Small intestine (tissue), 7 donors: ENCODE measurements around the gene KRTAP10-5. TPM values are rescaled to one million over a fixed set of nuclear protein-coding genes. Genes with fewer than 3 reads are reported as not detected.

Experiments
- DNase-seq, 2 donors: peaks; one replicate each; pipeline versions ENCODE4 v3.0.0 to v3.0.0-alpha.2; 2013
- FAIRE-seq: peaks from 2 replicates; lab custom pipeline; 2012; peaks lifted over from hg19 to GRCh38; lab: Jason Lieb, UNC
- H3K27ac ChIP-seq, 3 donors: one replicate each; pipeline ENCODE4 v1.5.1; 2013; ENCODE audit warnings: low read length in 2 of 3, mild to moderate bottlenecking in 2 of 3, control low read depth in 1 of 3, inconsistent platforms in 1 of 3, low read depth in 1 of 3, moderate library complexity in 1 of 3
- H3K27me3 ChIP-seq, 3 donors: one replicate each; pipeline ENCODE4 v1.6.1; 2013; ENCODE audit warnings: low read length in 3 of 3, inconsistent platforms in 1 of 3; ENCODE audit not compliant: control insufficient read depth in 3 of 3, insufficient read depth in 3 of 3
- H3K36me3 ChIP-seq, 3 donors: one replicate each; pipeline ENCODE4 v1.6.1; 2013; ENCODE audit warnings: low read length in 3 of 3, inconsistent platforms in 1 of 3, low read depth in 1 of 3, mild to moderate bottlenecking in 1 of 3, moderate library complexity in 1 of 3; ENCODE audit not compliant: control insufficient read depth in 3 of 3, insufficient read depth in 2 of 3
- H3K4me1 ChIP-seq, 3 donors: one replicate each; pipeline ENCODE4 v1.6.1; 2013; ENCODE audit warnings: low read length in 2 of 3, inconsistent platforms in 1 of 3, low read depth in 1 of 3, mild to moderate bottlenecking in 1 of 3, moderate library complexity in 1 of 3; ENCODE audit not compliant: control insufficient read depth in 3 of 3, insufficient read depth in 2 of 3
- H3K4me3 ChIP-seq, 3 donors: one replicate each; pipeline ENCODE4 v1.5.1; 2013; ENCODE audit warnings: low read length in 3 of 3, control low read depth in 1 of 3, inconsistent platforms in 1 of 3, low read depth in 1 of 3, mild to moderate bottlenecking in 1 of 3, moderate library complexity in 1 of 3
- H3K9me3 ChIP-seq, 2 donors: one replicate each; pipeline ENCODE4 v1.6.1; 2013; ENCODE audit warnings: low read depth in 1 of 2, low read length in 1 of 2; ENCODE audit not compliant: control insufficient read depth in 2 of 2, insufficient read depth in 1 of 2
- WGBS, 3 donors: extraction: QIAGEN DNeasy Blood & Tissue Kit; methylation state at CpG; one replicate each; pipeline ENCODE4 v1.1.7; 2013; 5-methylcytosine and 5-hydroxymethylcytosine counted together
- polyA plus RNA-seq, 4 donors: library from polyadenylated mRNA; stranded (reverse) in 3 of 4; unstranded in 1 of 4; fragments of 200-250 nt in 3 of 4; fragments of 120-200 nt in 1 of 4; gene quantifications; one replicate each; pipeline versions ENCODE4 v1.2.1 to v1.2.3, GENCODE V29; 2013
- donor health status: healthy with polysubstance abuse.
- donor health status: control.
- donor health status: control.
- donor health status: Bipolar disorder and iron deficiency.
- donor health status: healthy.

KRTAP10-5 gene
- polyA plus RNA-seq, 4 donors: not detected

DNA sequence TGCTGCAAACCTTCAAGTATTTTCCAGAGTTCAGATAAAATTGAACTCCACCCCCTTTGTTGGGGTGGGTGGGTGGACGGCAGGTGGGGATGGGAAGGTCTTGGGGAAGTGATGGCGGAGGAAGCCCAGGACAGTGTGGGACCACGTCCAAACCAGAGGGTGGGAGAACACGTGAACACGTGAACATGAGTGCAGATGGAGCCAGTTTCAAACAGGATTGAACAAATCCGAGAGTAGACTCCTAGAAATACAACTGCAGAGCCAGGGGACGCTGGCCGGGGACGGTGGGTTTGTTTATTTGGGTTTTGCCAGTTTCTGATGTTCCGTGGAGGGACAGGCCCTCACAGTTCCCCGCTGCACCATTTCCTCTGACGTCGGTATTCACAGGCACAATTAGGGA is 32.0 kb downstream of the KRTAP10-5 start:
- Histone ChIP-seq H3K4me3 (no peak overlapping the region), H3K9me3 (peaks cover 0 to 3% of the 10 kb centered on the region in 2 donors), H3K4me1 (no peaks in the 10 kb centered on the region), H3K27ac (no peak overlapping the region), H3K36me3 (no peaks in the 10 kb centered on the region), H3K27me3 (peaks cover 0 to 2% (median 0%) of the 10 kb centered on the region in 3 donors)
- DNase-seq: no peak
- FAIRE-seq: no peak
- WGBS, 3 donors: 73 to 77% (median 74%) methylated on average over 13 of the region's 13 CpGs

DNA sequence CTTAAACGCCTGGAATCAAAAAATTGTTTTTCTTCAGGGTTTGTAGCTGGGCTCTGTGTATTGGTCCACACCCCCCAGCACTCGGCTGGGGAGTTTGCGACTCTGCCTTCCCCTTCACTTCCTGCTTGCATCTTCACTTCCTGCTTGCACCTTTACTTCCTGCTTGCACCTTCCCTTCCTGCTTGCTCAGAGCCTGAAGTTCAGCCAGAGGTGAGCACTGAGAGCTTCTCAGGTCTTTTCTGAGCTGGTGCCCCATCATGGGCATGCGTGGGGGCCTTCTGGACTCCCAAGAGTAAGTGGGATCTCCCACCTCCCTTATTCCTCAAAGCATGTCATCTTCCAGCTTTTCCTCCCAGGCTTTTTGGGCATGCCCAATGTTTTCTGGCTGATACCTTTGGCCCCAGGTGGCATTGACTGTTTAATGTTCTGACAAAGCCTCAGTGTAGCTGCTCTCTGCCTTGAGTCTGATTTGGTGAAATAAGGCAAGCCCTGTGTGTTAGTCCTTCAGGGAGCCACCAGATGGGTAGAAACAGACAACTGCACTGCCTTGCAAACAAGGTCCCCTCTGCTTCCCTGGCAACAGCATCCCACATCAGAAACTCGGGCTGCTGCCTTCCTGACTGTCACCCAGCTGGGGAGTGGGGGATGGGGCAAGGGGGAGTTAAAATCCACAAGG is 32.6 kb downstream of the KRTAP10-5 start:
- Histone ChIP-seq H3K4me1 (no peaks in the 10 kb centered on the region), H3K9me3 (peaks cover 0 to 3% of the 10 kb centered on the region in 2 donors), H3K4me3 (no peak overlapping the region), H3K27me3 (peaks cover 0 to 2% (median 0%) of the 10 kb centered on the region in 3 donors), H3K27ac (peak overlapping the region in 1 of 3 donors; percentile 27), H3K36me3 (no peaks in the 10 kb centered on the region)
- no peak for FAIRE-seq
- WGBS, 3 donors: 46 to 55% (median 48%) methylated on average over 5 of the region's 5 CpGs
- DNase-seq: peak in 1 of 2 donors; percentile 30

DNA sequence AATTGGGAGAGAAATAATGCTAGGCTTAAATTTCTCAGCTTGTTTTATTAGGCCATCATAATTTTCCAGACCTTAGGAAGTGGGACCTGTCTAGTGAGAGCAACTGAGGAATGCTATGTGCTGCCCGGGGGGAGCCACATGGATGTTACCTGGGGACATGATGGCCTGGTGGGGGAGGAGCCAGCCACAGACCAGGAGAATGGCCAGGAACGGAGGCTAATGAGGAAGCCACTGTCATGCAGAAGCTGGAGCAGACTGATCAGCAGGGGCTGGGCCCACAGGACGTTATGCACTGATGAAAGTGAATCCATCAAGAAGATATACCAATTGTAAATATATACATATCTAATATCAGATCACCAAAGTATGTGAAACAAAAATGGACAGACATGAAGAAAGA is 35.8 kb downstream of the KRTAP10-5 start:
- no peak overlapping the region for H3K27ac ChIP-seq
- H3K9me3 ChIP-seq: peaks cover 0 to 7% of the 10 kb centered on the region in 2 donors
- no peaks in the 10 kb centered on the region for H3K4me1 ChIP-seq
- WGBS, 3 donors: 70 to 75% (median 71%) methylated on average over 3 of the region's 3 CpGs
- no peak for DNase-seq
- H3K36me3 ChIP-seq: no peaks in the 10 kb centered on the region
- H3K4me3 ChIP-seq: no peak overlapping the region
- FAIRE-seq: no peak
- H3K27me3 ChIP-seq: peaks cover 0 to 2% (median 0%) of the 10 kb centered on the region in 3 donors

DNA sequence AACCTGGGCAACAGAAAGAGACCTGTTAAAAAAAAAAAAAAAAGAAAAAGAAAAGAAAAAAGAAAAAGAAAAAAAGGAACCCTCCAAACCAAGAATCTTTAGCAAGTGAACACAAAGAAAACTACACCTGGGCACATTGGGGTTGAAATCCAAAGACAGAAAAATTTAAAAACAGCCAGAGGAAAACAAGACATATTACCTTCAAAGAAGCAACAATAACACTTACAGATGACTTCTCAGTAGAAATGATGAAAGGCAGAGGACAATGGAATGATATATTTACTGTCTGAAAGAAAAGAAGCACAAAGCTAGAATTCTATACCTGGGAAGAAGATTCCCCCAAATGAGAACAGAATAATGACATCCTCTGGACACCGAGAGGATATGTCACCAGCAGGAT is 37.7 kb downstream of the KRTAP10-5 start:
- 84 to 89% (median 84%) methylated on average over 1 of the region's 1 CpG for WGBS, 3 donors

DNA sequence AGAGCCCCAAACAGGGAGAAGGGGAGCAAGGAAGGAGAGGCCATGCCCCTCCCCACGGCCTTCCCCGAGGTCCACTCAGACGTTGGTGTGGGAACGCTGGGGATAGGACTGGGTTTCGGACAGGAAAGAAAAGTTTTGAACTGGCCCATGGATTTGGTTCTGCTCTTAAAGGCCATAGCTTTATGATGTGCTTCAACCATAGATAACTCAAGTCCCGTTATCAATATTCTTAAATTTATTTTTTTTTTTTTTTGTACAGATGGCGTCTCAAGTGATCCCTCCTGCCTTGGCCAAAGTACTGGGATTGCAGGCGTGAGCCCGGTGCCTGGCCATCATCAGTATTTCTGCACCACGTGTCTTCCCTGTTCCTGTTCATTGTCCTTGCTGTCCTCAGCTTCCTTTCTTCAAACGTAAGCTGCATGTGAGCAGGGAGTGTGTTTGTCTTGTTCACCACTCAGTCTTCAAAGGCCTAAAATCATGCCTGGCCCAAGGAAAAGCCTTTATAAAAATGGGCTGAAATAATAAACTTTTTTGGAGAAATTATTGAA is 39.6 kb downstream of the KRTAP10-5 start:
- DNase-seq: no peak

More for the DNA sequence above, 37.7 kb downstream of the KRTAP10-5 start:
- Histone ChIP-seq H3K4me1 (no peaks in the 10 kb centered on the region), H3K4me3 (no peak overlapping the region), H3K36me3 (no peaks in the 10 kb centered on the region), H3K27ac (no peak overlapping the region), H3K27me3 (no peaks in the 10 kb centered on the region), H3K9me3 (peaks cover 0 to 7% of the 10 kb centered on the region in 2 donors)
- FAIRE-seq (no peak), DNase-seq (no peak)

DNA sequence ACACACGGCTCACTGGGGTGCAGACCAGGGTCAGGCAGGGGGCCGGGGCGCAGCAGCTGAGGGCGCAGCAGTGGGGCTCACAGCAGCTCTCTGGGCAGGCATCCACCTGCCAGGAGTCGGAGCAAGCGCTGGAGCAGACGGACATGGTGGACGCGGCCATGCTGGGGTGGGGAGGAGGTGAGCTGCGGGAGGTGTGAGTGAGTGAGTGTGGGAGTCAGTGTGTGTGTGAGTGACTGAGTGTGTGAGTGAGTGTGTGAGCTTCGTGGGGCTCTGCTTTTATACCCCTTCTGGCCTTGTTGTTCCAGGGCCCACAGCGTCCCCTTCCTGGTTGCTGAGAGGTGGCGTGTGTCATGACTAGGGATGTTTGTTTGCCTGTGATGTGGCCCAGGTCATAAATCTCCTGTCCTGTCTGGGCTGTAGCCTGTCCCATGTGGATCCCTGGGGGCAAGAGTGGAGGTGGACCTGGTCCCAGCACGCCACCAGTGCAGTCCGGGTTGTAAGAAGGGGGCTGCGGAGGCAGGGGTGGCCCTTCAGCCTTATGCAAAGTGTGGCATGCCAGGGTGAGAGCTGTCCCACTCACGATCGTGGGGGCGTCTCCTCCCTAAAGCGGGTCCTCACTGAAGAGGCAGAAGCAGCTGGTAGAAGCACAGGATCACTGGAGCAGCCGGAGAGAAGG is 40.3 kb downstream of the KRTAP10-5 start, which contains the start of gene KRTAP10-1:
Gene KRTAP10-1 (minus strand): TSS at position 205 of the 676 bp plus-strand sequence. CDS start 45 bp downstream, at position 160.
- peaks cover 0 to 4% of the 10 kb centered on the region in 2 donors for H3K9me3 ChIP-seq
- no peaks in the 10 kb centered on the region for H3K4me1 ChIP-seq
- H3K36me3 ChIP-seq: no peaks in the 10 kb centered on the region
- FAIRE-seq (no peak), DNase-seq (no peak)
- 68 to 70% (median 70%) methylated on average over 20 to 21 of the region's 21 CpGs for WGBS, 3 donors
- no peak within 1 kb of the TSS for H3K27ac ChIP-seq
- H3K4me3 ChIP-seq: no peak within 1 kb of the TSS
- H3K27me3 ChIP-seq: no peaks in the 10 kb centered on the region

More for the DNA sequence above, 39.6 kb downstream of the KRTAP10-5 start:
- H3K9me3 ChIP-seq: peaks cover 0 to 4% of the 10 kb centered on the region in 2 donors
- H3K27ac ChIP-seq: no peak overlapping the region
- H3K4me1 ChIP-seq: no peaks in the 10 kb centered on the region
- H3K27me3 ChIP-seq: no peaks in the 10 kb centered on the region
- no peak for FAIRE-seq
- WGBS, 3 donors: 78 to 86% (median 79%) methylated on average over 11 of the region's 11 CpGs
- no peak overlapping the region for H3K4me3 ChIP-seq
- H3K36me3 ChIP-seq: no peaks in the 10 kb centered on the region

DNA sequence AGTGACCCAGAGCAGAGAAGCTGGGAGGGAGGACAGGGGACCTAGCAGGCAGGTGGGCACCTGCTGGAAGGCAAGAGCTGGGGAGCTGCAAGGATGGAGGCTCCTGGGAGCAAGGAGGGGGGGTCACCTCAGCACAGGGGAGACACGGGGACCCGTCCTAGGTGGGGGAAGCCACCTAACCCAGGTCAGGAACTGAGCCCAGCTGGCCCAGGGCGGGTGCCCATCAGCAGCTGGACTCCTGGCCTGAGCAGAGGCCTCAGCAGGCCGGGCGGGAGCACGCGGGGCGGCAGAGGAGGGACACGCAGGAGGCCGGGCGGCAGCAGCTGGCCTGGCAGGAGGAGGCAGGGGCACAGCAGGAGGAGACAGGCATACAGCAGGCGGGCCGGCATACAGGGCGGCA is 41.4 kb downstream of the KRTAP10-5 start:
- Histone ChIP-seq H3K27me3 (no peaks in the 10 kb centered on the region), H3K27ac (no peak overlapping the region), H3K9me3 (peaks cover 0 to 4% of the 10 kb centered on the region in 2 donors), H3K36me3 (no peaks in the 10 kb centered on the region), H3K4me1 (no peaks in the 10 kb centered on the region), H3K4me3 (no peak overlapping the region)
- DNase-seq (no peak), FAIRE-seq (no peak)
- WGBS, 3 donors: 44 to 67% (median 55%) methylated on average over 14 of the region's 14 CpGs
